Thymus (tissue), 11 donors: Measurements from ENCODE around the gene FMN1. TPM values are rescaled to one million over a fixed set of nuclear protein-coding genes. Genes with fewer than 3 reads are reported as not detected.

Experiments used
- DNase-seq, 9 donors: peaks; one replicate each; pipeline ENCODE4 v3.0.0-alpha.2; 2013; ENCODE audit warnings: low spot score in 9 of 9, low read depth in 6 of 9, missing footprints in 1 of 9
- H3K27ac ChIP-seq, 2 donors: one replicate each; pipeline ENCODE4 v1.5.1; 2013; ENCODE audit warnings: control low read depth in 1 of 2, low read depth in 1 of 2, low read length in 1 of 2, mild to moderate bottlenecking in 1 of 2, moderate library complexity in 1 of 2
- H3K27me3 ChIP-seq, 2 donors: one replicate each; pipeline ENCODE4 v1.5.1; 2013; ENCODE audit warnings: low read length in 1 of 2; ENCODE audit not compliant: control insufficient read depth in 2 of 2, insufficient read depth in 1 of 2
- H3K36me3 ChIP-seq, 2 donors: one replicate each; pipeline ENCODE4 v1.5.1; 2013; ENCODE audit warnings: low read length in 1 of 2, mild to moderate bottlenecking in 1 of 2, moderate library complexity in 1 of 2; ENCODE audit not compliant: control insufficient read depth in 2 of 2, insufficient read depth in 2 of 2
- H3K4me1 ChIP-seq, 2 donors: one replicate each; pipeline ENCODE4 v1.5.1; 2013; ENCODE audit warnings: low read length in 2 of 2; ENCODE audit not compliant: control insufficient read depth in 2 of 2, insufficient read depth in 2 of 2
- H3K4me3 ChIP-seq, 2 donors: one replicate each; pipeline ENCODE4 v1.5.1; 2013; ENCODE audit warnings: low read length in 2 of 2, control low read depth in 1 of 2, mild to moderate bottlenecking in 1 of 2
- H3K9me3 ChIP-seq, 2 donors: one replicate each; pipeline ENCODE4 v1.5.1; 2013; ENCODE audit warnings: low read length in 1 of 2, mild to moderate bottlenecking in 1 of 2; ENCODE audit not compliant: control insufficient read depth in 2 of 2, insufficient read depth in 1 of 2
- WGBS: extraction: QIAGEN DNeasy Blood & Tissue Kit; methylation state at CpG from one replicate; pipeline ENCODE4 v1.1.7; 2013; 5-methylcytosine and 5-hydroxymethylcytosine counted together
- polyA plus RNA-seq: library from polyadenylated mRNA; stranded (reverse); fragments of 200-250 nt; gene quantifications from one replicate; pipeline ENCODE4 v1.2.3, GENCODE V29; 2013
- total RNA-seq: library from RNA; stranded (reverse); fragments of 120-200 nt; gene quantifications from one replicate; pipeline ENCODE4 v1.2.4, GENCODE V29; 2013
- donor health status: healthy.

FMN1 gene
- total and polyA plus RNA-seq, 2 donors = 2.6 to 24.8 TPM

DNA sequence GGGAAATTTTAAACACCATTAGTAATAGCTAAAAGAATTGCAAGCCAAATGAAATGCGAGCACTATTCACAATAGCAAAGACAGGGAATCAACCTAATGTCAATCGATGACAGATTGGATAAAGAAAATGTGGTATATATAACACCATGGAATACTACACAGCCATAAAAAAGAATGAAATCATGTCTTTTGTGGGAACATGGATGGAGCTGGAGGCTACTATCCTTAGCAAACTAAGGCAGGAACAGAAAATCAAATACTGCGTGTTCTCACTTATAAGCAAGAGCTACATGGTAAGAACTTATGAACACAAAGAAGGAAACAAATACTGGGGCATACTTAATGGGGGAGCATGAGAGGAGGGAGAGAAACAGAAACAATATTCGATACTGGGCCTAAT is 85.2 kb downstream of the FMN1 start:
- Histone ChIP-seq H3K4me1 (peaks cover 10% of the 10 kb centered on the region in 2 donors), H3K9me3 (no peaks in the 10 kb centered on the region), H3K27me3 (no peaks in the 10 kb centered on the region), H3K27ac (no peak overlapping the region), H3K4me3 (no peak overlapping the region), H3K36me3 (no peaks in the 10 kb centered on the region)
- DNase-seq = no peak
- WGBS = 98% methylated on average over 4 of the region's 4 CpGs

DNA sequence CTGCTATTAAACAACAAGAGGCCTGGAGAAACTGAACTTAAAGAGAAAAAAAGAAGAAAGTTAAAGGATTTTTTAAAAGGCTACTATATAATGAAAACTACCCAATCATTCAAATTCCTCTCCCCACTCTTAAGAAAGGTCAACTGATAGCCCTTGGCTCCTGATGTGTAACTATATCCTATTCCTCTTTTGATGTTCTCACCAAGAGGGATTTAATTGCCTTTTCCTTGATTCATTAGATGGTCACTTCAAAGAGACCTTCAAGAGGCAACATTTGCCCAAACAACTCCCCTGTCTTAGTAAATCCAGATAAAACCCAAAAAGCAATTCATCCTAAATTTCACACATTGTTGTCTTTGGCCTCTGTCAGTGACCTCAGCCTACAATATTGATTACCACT is 86.0 kb downstream of the FMN1 start:
- H3K4me1 ChIP-seq = peaks cover 8 to 10% of the 10 kb centered on the region in 2 donors

GRCh38 chr15:33107950-33108349 is 86.6 kb downstream of the FMN1 start:
- WGBS = 92% methylated on average over 2 of the region's 2 CpGs
- Histone ChIP-seq H3K27ac (no peak overlapping the region), H3K4me3 (no peak overlapping the region), H3K36me3 (no peaks in the 10 kb centered on the region), H3K9me3 (no peaks in the 10 kb centered on the region), H3K27me3 (no peaks in the 10 kb centered on the region), H3K4me1 (peaks cover 8 to 10% of the 10 kb centered on the region in 2 donors)
- no peak for DNase-seq

More for the DNA sequence above, 86.0 kb downstream of the FMN1 start:
- H3K27me3 ChIP-seq = no peaks in the 10 kb centered on the region
- no peak overlapping the region for H3K4me3 ChIP-seq
- no peaks in the 10 kb centered on the region for H3K36me3 ChIP-seq
- no peak overlapping the region for H3K27ac ChIP-seq
- DNase-seq = no peak
- H3K9me3 ChIP-seq = no peaks in the 10 kb centered on the region

GRCh38 chr15:33104212-33104611 is 90.3 kb downstream of the FMN1 start:
- no peaks in the 10 kb centered on the region for H3K9me3 ChIP-seq
- H3K36me3 ChIP-seq = no peaks in the 10 kb centered on the region
- no peak overlapping the region for H3K4me3 ChIP-seq
- WGBS = 16% methylated on average over 2 of the region's 2 CpGs
- peak; percentile 32 to 88 (median 61) for DNase-seq
- peaks cover 8 to 10% of the 10 kb centered on the region in 2 donors for H3K4me1 ChIP-seq
- peak overlapping the region in 1 of 2 donors; percentile 71 for H3K27ac ChIP-seq
- H3K27me3 ChIP-seq = no peaks in the 10 kb centered on the region

- DNase-seq = no peak
- Histone ChIP-seq H3K27me3 (no peaks in the 10 kb centered on the region), H3K9me3 (no peaks in the 10 kb centered on the region), H3K4me1 (peaks cover 8 to 10% of the 10 kb centered on the region in 2 donors), H3K36me3 (no peaks in the 10 kb centered on the region), H3K4me3 (no peak overlapping the region), H3K27ac (no peak overlapping the region)
- WGBS = 95% methylated on average over 3 of the region's 3 CpGs
Observed at GRCh38 chr15:33101036-33101435, 93.5 kb downstream of the FMN1 start.

DNA sequence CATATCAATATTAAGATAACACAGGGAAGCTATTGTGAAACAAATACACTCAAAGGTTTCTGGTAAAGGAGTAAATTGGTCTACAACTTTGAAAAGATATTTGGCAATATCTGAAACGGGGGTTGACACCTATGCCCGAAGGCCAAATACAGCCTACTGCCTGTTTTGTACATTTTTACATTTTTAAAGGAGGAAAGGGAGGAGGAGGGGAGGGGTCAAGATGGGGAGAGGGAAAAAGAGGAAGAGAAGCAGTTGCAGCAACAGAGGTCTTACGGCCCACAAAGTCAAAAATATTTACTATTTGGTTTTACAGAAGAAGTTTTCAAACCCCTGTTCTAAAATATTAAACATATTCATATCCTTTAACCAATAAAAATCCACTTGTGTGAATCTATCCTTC is 94.2 kb downstream of the FMN1 start:
- H3K27me3 ChIP-seq = no peaks in the 10 kb centered on the region
- H3K36me3 ChIP-seq = no peaks in the 10 kb centered on the region
- no peak overlapping the region for H3K4me3 ChIP-seq
- H3K27ac ChIP-seq = no peak overlapping the region
- DNase-seq = no peak
- 37% methylated on average over 3 of the region's 3 CpGs for WGBS
- H3K4me1 ChIP-seq = peaks cover 5 to 7% of the 10 kb centered on the region in 2 donors
- H3K9me3 ChIP-seq = no peaks in the 10 kb centered on the region

DNA sequence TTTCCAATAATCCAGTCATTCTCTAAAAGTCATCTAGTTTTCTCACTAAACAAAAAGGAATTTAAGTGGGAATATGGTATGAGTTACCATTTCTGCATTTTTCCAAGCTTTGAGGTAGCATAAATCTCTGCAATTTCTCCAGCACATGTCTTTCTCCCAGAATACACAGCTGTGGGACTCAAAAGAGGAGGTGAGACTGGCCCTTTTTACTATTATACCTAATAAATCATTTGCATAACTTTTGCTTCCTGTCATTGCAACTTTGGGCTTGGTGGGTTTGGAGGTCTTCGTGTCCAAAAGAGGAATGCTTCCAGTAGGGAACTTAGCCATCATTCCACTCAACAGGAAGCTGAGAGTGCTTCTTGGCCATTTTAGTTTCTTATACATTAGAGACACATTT is 94.8 kb downstream of the FMN1 start:
- H3K27ac ChIP-seq = no peak overlapping the region
- DNase-seq = no peak
- WGBS = 51% methylated on average over 1 of the region's 1 CpG

DNA sequence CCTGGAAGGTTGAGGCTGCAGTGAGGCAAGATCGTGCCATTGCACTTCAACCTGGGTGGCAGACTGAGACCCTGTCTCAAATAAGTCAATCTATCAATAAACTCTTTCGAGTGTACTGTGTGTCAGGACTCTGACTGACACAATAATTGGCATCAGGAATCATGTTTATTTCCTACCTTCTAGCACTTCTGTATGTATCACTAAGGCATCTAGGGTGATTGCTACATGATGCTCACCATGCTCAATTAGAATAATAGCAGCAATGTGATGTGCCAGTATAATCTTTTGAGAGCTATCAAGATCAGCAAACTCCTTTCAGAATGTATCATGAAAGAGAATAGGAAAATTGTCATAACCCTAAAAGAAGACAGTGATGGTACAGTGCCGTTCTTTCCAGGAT is 95.3 kb downstream of the FMN1 start:
- no peak for DNase-seq
- WGBS = 97% methylated on average over 3 of the region's 3 CpGs
- H3K9me3 ChIP-seq = no peaks in the 10 kb centered on the region
- H3K27me3 ChIP-seq = no peaks in the 10 kb centered on the region
- H3K36me3 ChIP-seq = no peaks in the 10 kb centered on the region
- no peak overlapping the region for H3K4me3 ChIP-seq
- no peak overlapping the region for H3K27ac ChIP-seq
- H3K4me1 ChIP-seq = no peaks in the 10 kb centered on the region

More for the DNA sequence above, 94.8 kb downstream of the FMN1 start:
- no peaks in the 10 kb centered on the region for H3K9me3 ChIP-seq
- no peaks in the 10 kb centered on the region for H3K36me3 ChIP-seq
- no peaks in the 10 kb centered on the region for H3K27me3 ChIP-seq
- H3K4me3 ChIP-seq = no peak overlapping the region
- H3K4me1 ChIP-seq = peaks cover 0 to under 1% of the 10 kb centered on the region in 2 donors

GRCh38 chr15:33098094-33099058 is 96.1 kb downstream of the FMN1 start:
- DNase-seq = no peak
- WGBS = 86% methylated on average over 7 of the region's 7 CpGs
- no peaks in the 10 kb centered on the region for H3K27me3 ChIP-seq
- peak overlapping the region in 1 of 2 donors; percentile 5 for H3K27ac ChIP-seq
- no peaks in the 10 kb centered on the region for H3K4me1 ChIP-seq
- H3K4me3 ChIP-seq = no peak overlapping the region
- H3K36me3 ChIP-seq = no peaks in the 10 kb centered on the region
- no peaks in the 10 kb centered on the region for H3K9me3 ChIP-seq
